IMR-90 (cell line): Measurements from ENCODE around the gene UPK1A. TPM values are rescaled to one million over a fixed set of nuclear protein-coding genes. Genes with fewer than 3 reads are reported as not detected.

ENCODE experiments used
- ATAC-seq: fragments of 200-7000 bp; cut with Tn5 transposase; 2 replicates; pipeline ENCODE4 v1.9.1; 2020; ENCODE audit warnings: low read depth, mild to moderate bottlenecking, moderate library complexity
- BruUV-seq: library from RNA; stranded (reverse); fragments of 400-500 nt; replicated peaks from 2 replicates; lab custom pipeline; 2021; lab: Mats Ljungman, UMichigan
- CTCF ChIA-PET: fragments of 300-600 bp; formaldehyde crosslinking; extraction: SDS; loops from one replicate; lab custom pipeline; 2021; ENCODE audit warnings: antibody characterized with exemption; lab: Yijun Ruan, JAX
- POLR2A ChIA-PET: fragments of 300-600 bp; sonication (Branson Sonifier 250); formaldehyde crosslinking; loops from one replicate; lab custom pipeline; 2022; ENCODE audit warnings: antibody characterized with exemption; ENCODE audit not compliant: unreplicated experiment; lab: Charles Lee
- DNase-seq: peaks from one replicate; pipeline ENCODE4 v3.0.0; 2013
- H2AFZ ChIP-seq: replicated peaks from 2 replicates; pipeline ENCODE3; 2013; ENCODE audit warnings: low read length, mild to moderate bottlenecking; ENCODE audit not compliant: poor library complexity
- H2AK5ac ChIP-seq: 2 replicates; pipeline ENCODE4 v1.6.1; 2013; ENCODE audit warnings: low read depth, low read length, inconsistent platforms
- H2AK9ac ChIP-seq: replicated peaks from 2 replicates; pipeline ENCODE3; 2013; ENCODE audit warnings: mild to moderate bottlenecking, low read depth, low read length, moderate library complexity; ENCODE audit not compliant: poor library complexity
- H2BK120ac ChIP-seq: 2 replicates; pipeline ENCODE4 v1.6.1; 2013; ENCODE audit warnings: low read depth, low read length, inconsistent platforms
- H2BK15ac ChIP-seq: 3 replicates; pipeline ENCODE4 v1.6.1; 2013; ENCODE audit warnings: low read depth, low read length, inconsistent platforms
- H2BK20ac ChIP-seq: 2 replicates; pipeline ENCODE4 v1.6.1; 2013; ENCODE audit warnings: low read depth, mild to moderate bottlenecking, inconsistent platforms, low read length, moderate library complexity
- H2BK5ac ChIP-seq: 2 replicates; pipeline ENCODE4 v1.6.1; 2013; ENCODE audit warnings: mild to moderate bottlenecking, low read depth, low read length, inconsistent platforms; ENCODE audit not compliant: poor library complexity, severe bottlenecking
- H3K14ac ChIP-seq: replicated peaks from 2 replicates; pipeline ENCODE4 v1.6.1; 2013; ENCODE audit warnings: low read depth, low read length, inconsistent platforms
- H3K18ac ChIP-seq: 2 replicates; pipeline ENCODE4 v1.6.1; 2013; ENCODE audit warnings: low read depth, low read length, control low read depth
- H3K23ac ChIP-seq: 2 replicates; pipeline ENCODE4 v1.6.1; 2013; ENCODE audit warnings: low read depth, low read length, inconsistent platforms
- H3K27ac ChIP-seq: 2 replicates; pipeline ENCODE4 v1.5.1; 2013; ENCODE audit warnings: mild to moderate bottlenecking, control low read depth, low read length; ENCODE audit not compliant: insufficient read depth
- H3K27me3 ChIP-seq: 2 replicates; pipeline ENCODE4 v1.6.1; 2013; ENCODE audit warnings: low read length; ENCODE audit not compliant: control insufficient read depth, insufficient read depth
- H3K36me3 ChIP-seq: 2 replicates; pipeline ENCODE4 v1.6.1; 2013; ENCODE audit warnings: low read length, mixed read lengths; ENCODE audit not compliant: control insufficient read depth, insufficient read depth
- H3K4ac ChIP-seq: 2 replicates; pipeline ENCODE4 v1.6.1; 2013; ENCODE audit warnings: low read depth, low read length, inconsistent platforms
- H3K4me1 ChIP-seq: 2 replicates; pipeline ENCODE4 v1.6.1; 2013; ENCODE audit warnings: low read length, mixed read lengths; ENCODE audit not compliant: control insufficient read depth, insufficient read depth
- H3K4me2 ChIP-seq: 2 replicates; pipeline ENCODE4 v1.6.1; 2013; ENCODE audit warnings: low read depth, mild to moderate bottlenecking, control low read depth, low read length, moderate library complexity
- H3K4me3 ChIP-seq: 2 replicates; pipeline ENCODE4 v1.5.1; 2013; ENCODE audit warnings: low read depth, mild to moderate bottlenecking, control low read depth, low read length, moderate library complexity; ENCODE audit not compliant: insufficient read depth
- H3K56ac ChIP-seq: 2 replicates; pipeline ENCODE4 v1.6.1; 2013; ENCODE audit warnings: low read length, inconsistent platforms; ENCODE audit not compliant: insufficient read depth; ENCODE audit errors: extremely low read depth
- H3K79me1 ChIP-seq, 2 experiments: 2 replicates each; pipeline ENCODE4 v1.6.1; 2013; ENCODE audit warnings: low read length in 2 of 2, inconsistent platforms in 1 of 2, low read depth in 1 of 2
- H3K9ac ChIP-seq: 2 replicates; pipeline ENCODE4 v1.6.1; 2013; ENCODE audit warnings: low read depth, low read length, control low read depth
- H3K9me1 ChIP-seq: 2 replicates; pipeline ENCODE4 v1.6.1; 2013; ENCODE audit warnings: low read length, inconsistent platforms; ENCODE audit not compliant: insufficient read depth
- H3K9me3 ChIP-seq: 2 replicates; pipeline ENCODE4 v1.6.1; 2013; ENCODE audit warnings: low read length; ENCODE audit not compliant: control insufficient read depth, insufficient read depth
- H4K20me1 ChIP-seq: 2 replicates; pipeline ENCODE4 v1.6.1; 2013; ENCODE audit warnings: low read length, inconsistent platforms; ENCODE audit not compliant: insufficient read depth
- H4K5ac ChIP-seq: 2 replicates; pipeline ENCODE4 v1.6.1; 2013; ENCODE audit warnings: mild to moderate bottlenecking, low read depth, low read length, control low read depth
- H4K8ac ChIP-seq, 2 experiments: 2 replicates each; pipeline ENCODE4 v1.6.1; 2013; ENCODE audit warnings: low read depth in 2 of 2, low read length in 2 of 2, control low read depth in 1 of 2, inconsistent platforms in 1 of 2
- H4K91ac ChIP-seq: 2 replicates; pipeline ENCODE4 v1.6.1; 2013; ENCODE audit warnings: low read depth, low read length, inconsistent platforms; ENCODE audit not compliant: insufficient read depth
- BHLHE40 ChIP-seq: fragments of 150-350 bp; IDR thresholded peaks from 2 replicates; pipeline ENCODE4 v1.6.1; 2016; ENCODE audit warnings: mild to moderate bottlenecking, low read depth, low read length
- CEBPB ChIP-seq: IDR thresholded peaks from 2 replicates; pipeline ENCODE4 v1.6.1; 2012; ENCODE audit warnings: low read depth, low read length, improper control_type of control experiment
- CHD1 ChIP-seq: IDR thresholded peaks from 2 replicates; pipeline ENCODE4 v1.6.1; 2012; ENCODE audit warnings: low read depth, low read length, improper control_type of control experiment
- FOS ChIP-seq: fragments of 150-350 bp; IDR thresholded peaks from 2 replicates; pipeline ENCODE4 v1.6.1; 2016; ENCODE audit warnings: low read depth, low read length
- MAFK ChIP-seq: IDR thresholded peaks from 2 replicates; pipeline ENCODE4 v1.6.1; 2012; ENCODE audit warnings: low read depth, low read length, improper control_type of control experiment
- MAZ ChIP-seq: IDR thresholded peaks from 2 replicates; pipeline ENCODE4 v1.6.1; 2012; ENCODE audit warnings: low read depth, mild to moderate bottlenecking, low read length, improper control_type of control experiment, moderate library complexity, borderline replicate concordance
- MXI1 ChIP-seq: IDR thresholded peaks from 2 replicates; pipeline ENCODE4 v1.6.1; 2012; ENCODE audit warnings: low read depth, mild to moderate bottlenecking, low read length, moderate library complexity, borderline replicate concordance
- NFE2L2 ChIP-seq: fragments of 150-350 bp; IDR thresholded peaks from 2 replicates; pipeline ENCODE4 v1.6.1; 2016; ENCODE audit warnings: low read depth, mild to moderate bottlenecking, low read length
- POLR2A ChIP-seq: IDR thresholded peaks from 2 replicates; pipeline ENCODE4 v1.6.1; 2012; ENCODE audit warnings: mild to moderate bottlenecking, low read depth, low read length
- RAD21 ChIP-seq: IDR thresholded peaks from 2 replicates; pipeline ENCODE4 v1.6.1; 2012; ENCODE audit warnings: low read length, improper control_type of control experiment
- RCOR1 ChIP-seq: IDR thresholded peaks from 2 replicates; pipeline ENCODE4 v1.6.1; 2012; ENCODE audit warnings: mild to moderate bottlenecking, low read length, improper control_type of control experiment; ENCODE audit not compliant: insufficient replicate concordance
- RFX5 ChIP-seq: IDR thresholded peaks from 2 replicates; pipeline ENCODE4 v1.8.0; 2012; ENCODE audit warnings: low read depth, mild to moderate bottlenecking, low read length, moderate library complexity
- SMC3 ChIP-seq: fragments of 150-350 bp; IDR thresholded peaks from 2 replicates; pipeline ENCODE4 v1.6.1; 2016; ENCODE audit warnings: low read depth, mild to moderate bottlenecking, antibody characterized with exemption, low read length, moderate library complexity
- WGBS, 2 experiments: methylation state at CpG; one replicate each; pipeline versions ENCODE4 v1.1.5 to v1.1.7; 2013; ENCODE audit warnings: missing lambda C conversion rate in 2 of 2; ENCODE audit not compliant: insufficient read length in 1 of 2; ENCODE audit errors: extremely low coverage in 2 of 2; 5-methylcytosine and 5-hydroxymethylcytosine counted together
- dilution Hi-C: fragments of 300-500 bp; cut with HindIII; formaldehyde crosslinking; loops from one replicate; pipeline ENCODE4 v1.14.3; 2018; ENCODE audit warnings: low sequenced_read_pairs; ENCODE audit not compliant: unreplicated experiment
- in situ Hi-C: fragments of 300-500 bp; cut with MboI; formaldehyde crosslinking; loops from 3 replicates; pipeline ENCODE4 v1.14.3; 2019; ENCODE audit warnings: low sequenced_read_pairs, inconsistent platforms, mixed read lengths
- intact Hi-C: fragments of 100-400 bp; cut with micrococcal nuclease; formaldehyde crosslinking; loops from 2 replicates; pipeline ENCODE4 v1.10.0; 2022
- polyA plus RNA-seq, 3 experiments: library from polyadenylated mRNA; depleted of rRNA; stranded (reverse); fragments of >200 nt; gene quantifications; 2 replicates each; pipeline ENCODE4 v1.2.3, GENCODE V29; 2012; ENCODE audit warnings: low replicate concordance in 1 of 3
- total RNA-seq: library from RNA; depleted of rRNA; stranded (reverse); fragments of >200 nt; gene quantifications from 2 replicates; pipeline ENCODE4 v1.2.3, GENCODE V29; 2012
- TF ChIP-seq, protein P1 (sequence below): fragments of 150-350 bp; IDR thresholded peaks from 2 replicates; pipeline ENCODE4 v1.6.1; 2016; ENCODE audit warnings: low read depth, mild to moderate bottlenecking, low read length, moderate library complexity, borderline replicate concordance
- TF ChIP-seq, protein P2 (sequence below): fragments of 150-350 bp; IDR thresholded peaks from 2 replicates; pipeline ENCODE4 v1.6.1; 2017; ENCODE audit warnings: mild to moderate bottlenecking, antibody characterized with exemption, low read length, low read depth
- TF ChIP-seq, protein P3 (sequence below): conservative IDR thresholded peaks from 2 replicates; pipeline ENCODE4 v1.5.1; 2012; ENCODE audit warnings: mild to moderate bottlenecking, low read depth, low read length, improper control_type of control experiment

Gene UPK1A
- total and polyA plus RNA-seq, 2 of the 4 experiments (the other 2 are of a cell fraction): 0.21 TPM; not detected in 1

DNA sequence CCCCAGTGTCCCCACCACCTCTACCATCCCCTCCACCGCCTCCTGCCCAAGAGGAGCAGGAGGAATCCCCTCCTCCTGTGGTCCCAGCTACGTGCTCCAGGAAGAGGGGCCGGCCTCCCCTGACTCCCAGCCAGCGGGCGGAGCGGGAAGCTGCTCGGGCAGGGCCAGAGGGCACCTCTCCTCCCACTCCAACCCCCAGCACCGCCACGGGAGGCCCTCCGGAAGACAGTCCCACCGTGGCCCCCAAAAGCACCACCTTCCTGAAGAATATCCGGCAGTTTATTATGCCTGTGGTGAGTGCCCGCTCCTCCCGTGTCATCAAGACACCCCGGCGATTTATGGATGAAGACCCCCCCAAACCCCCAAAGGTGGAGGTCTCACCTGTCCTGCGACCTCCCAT lies 54.3 kb downstream of the UPK1A start:
- Histone ChIP-seq H3K23ac (no peak overlapping the region), H3K79me1 (peaks cover 16 to 53% of the 10 kb centered on the region in 2 experiments; a peak in 3 of 4 replicates), H3K9me1 (no peaks in the 10 kb centered on the region; the same call in 1 of the 2 replicates), H3K36me3 (peaks cover 48% of the 10 kb centered on the region), H2BK120ac (no peak overlapping the region), H2BK20ac (no peak overlapping the region), H4K20me1 (peaks cover 29% of the 10 kb centered on the region), H2AK9ac (no peak overlapping the region), H4K5ac (no peak overlapping the region), H3K56ac (no peak overlapping the region), H3K4ac (no peak overlapping the region), H2AK5ac (no peak overlapping the region), H3K4me3 (no peak overlapping the region), H3K4me1 (peaks cover 14% of the 10 kb centered on the region), H3K27ac (no peak overlapping the region), H2AFZ (no peak overlapping the region), H2BK5ac (no peak overlapping the region), H4K8ac (no peak overlapping the region), H3K27me3 (no peaks in the 10 kb centered on the region), H3K9me3 (no peaks in the 10 kb centered on the region), H3K18ac (no peak overlapping the region), H4K91ac (no peak overlapping the region), H3K14ac (no peak overlapping the region), H3K4me2 (no peak overlapping the region), H3K9ac (no peak overlapping the region), H2BK15ac (no peak overlapping the region)
- POLR2A ChIA-PET: no interaction called here
- BruUV-seq: no TSS peak
- in situ Hi-C loops (no loop called here), dilution Hi-C loops (no loop called here), intact Hi-C loops (no loop called here)
- WGBS, 2 experiments: 100% methylated on average over 6 of the region's 17 CpGs; no CpG with 5 or more reads in 1 of the 2 experiments
- ATAC-seq (no peak), DNase-seq (no peak)
- CTCF ChIA-PET: no interaction called here
- TF ChIP-seq MXI1 (no peak), BHLHE40 (no peak), RCOR1 (no peak), RFX5 (no peak), POLR2A (no peak), MAZ (no peak), RAD21 (no peak), NFE2L2 (no peak), MAFK (no peak), CEBPB (no peak), CHD1 (no peak), SMC3 (no peak), FOS (no peak)
- TF ChIP-seq, protein P1, sequence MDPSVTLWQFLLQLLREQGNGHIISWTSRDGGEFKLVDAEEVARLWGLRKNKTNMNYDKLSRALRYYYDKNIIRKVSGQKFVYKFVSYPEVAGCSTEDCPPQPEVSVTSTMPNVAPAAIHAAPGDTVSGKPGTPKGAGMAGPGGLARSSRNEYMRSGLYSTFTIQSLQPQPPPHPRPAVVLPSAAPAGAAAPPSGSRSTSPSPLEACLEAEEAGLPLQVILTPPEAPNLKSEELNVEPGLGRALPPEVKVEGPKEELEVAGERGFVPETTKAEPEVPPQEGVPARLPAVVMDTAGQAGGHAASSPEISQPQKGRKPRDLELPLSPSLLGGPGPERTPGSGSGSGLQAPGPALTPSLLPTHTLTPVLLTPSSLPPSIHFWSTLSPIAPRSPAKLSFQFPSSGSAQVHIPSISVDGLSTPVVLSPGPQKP: no peak
- TF ChIP-seq, protein P2, sequence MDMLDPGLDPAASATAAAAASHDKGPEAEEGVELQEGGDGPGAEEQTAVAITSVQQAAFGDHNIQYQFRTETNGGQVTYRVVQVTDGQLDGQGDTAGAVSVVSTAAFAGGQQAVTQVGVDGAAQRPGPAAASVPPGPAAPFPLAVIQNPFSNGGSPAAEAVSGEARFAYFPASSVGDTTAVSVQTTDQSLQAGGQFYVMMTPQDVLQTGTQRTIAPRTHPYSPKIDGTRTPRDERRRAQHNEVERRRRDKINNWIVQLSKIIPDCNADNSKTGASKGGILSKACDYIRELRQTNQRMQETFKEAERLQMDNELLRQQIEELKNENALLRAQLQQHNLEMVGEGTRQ: no peak
- TF ChIP-seq, protein P3, sequence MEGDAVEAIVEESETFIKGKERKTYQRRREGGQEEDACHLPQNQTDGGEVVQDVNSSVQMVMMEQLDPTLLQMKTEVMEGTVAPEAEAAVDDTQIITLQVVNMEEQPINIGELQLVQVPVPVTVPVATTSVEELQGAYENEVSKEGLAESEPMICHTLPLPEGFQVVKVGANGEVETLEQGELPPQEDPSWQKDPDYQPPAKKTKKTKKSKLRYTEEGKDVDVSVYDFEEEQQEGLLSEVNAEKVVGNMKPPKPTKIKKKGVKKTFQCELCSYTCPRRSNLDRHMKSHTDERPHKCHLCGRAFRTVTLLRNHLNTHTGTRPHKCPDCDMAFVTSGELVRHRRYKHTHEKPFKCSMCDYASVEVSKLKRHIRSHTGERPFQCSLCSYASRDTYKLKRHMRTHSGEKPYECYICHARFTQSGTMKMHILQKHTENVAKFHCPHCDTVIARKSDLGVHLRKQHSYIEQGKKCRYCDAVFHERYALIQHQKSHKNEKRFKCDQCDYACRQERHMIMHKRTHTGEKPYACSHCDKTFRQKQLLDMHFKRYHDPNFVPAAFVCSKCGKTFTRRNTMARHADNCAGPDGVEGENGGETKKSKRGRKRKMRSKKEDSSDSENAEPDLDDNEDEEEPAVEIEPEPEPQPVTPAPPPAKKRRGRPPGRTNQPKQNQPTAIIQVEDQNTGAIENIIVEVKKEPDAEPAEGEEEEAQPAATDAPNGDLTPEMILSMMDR: no peak
